H1 (cell line): ENCODE measurements around the gene TBCD. TPM values are rescaled to one million over a fixed set of nuclear protein-coding genes. Genes with fewer than 3 reads are reported as not detected.

Source experiments
- ATF2 ChIP-seq: IDR thresholded peaks from 2 replicates; pipeline ENCODE4 v1.6.1; 2012; ENCODE audit warnings: low read length, inconsistent platforms
- CHD2 ChIP-seq: IDR thresholded peaks from 2 replicates; pipeline ENCODE4 v1.6.1; 2012; ENCODE audit warnings: low read length, improper control_type of control experiment
- CHD7 ChIP-seq: fragments of 300-600 bp; sonication (generic); IDR thresholded peaks from 2 replicates; pipeline ENCODE4 v1.7.1; 2012; ENCODE audit warnings: low read length, moderate library complexity, mild to moderate bottlenecking, inconsistent platforms; ENCODE audit not compliant: insufficient replicate concordance
- GTF2F1 ChIP-seq: IDR thresholded peaks from 2 replicates; pipeline ENCODE4 v1.6.1; 2012; ENCODE audit warnings: low read depth, low read length, improper control_type of control experiment, borderline replicate concordance
- NANOG ChIP-seq: IDR thresholded peaks from 2 replicates; pipeline ENCODE4 v1.6.1; 2011; ENCODE audit warnings: low read length, low read depth, mild to moderate bottlenecking, inconsistent platforms; ENCODE audit not compliant: insufficient read depth, poor library complexity, severe bottlenecking
- TAF1 ChIP-seq: IDR thresholded peaks from 2 replicates; pipeline ENCODE4 v1.6.1; 2011; ENCODE audit warnings: mild to moderate bottlenecking, low read depth, low read length
- USF2 ChIP-seq: IDR thresholded peaks from 2 replicates; pipeline ENCODE4 v1.6.1; 2011; ENCODE audit warnings: low read length, improper control_type of control experiment
- polyA plus RNA-seq, 7 experiments: library from polyadenylated mRNA; depleted of rRNA in 3 of 7; stranded (reverse) in 5 of 7; unstranded in 2 of 7; fragments of >200 nt in 5 of 7; fragments of 200-250 nt in 2 of 7; gene quantifications; 1 replicate in 5 of 7; 2 replicates in 1 of 7; 4 replicates in 1 of 7; pipeline versions ENCODE4 v1.2.1 to v1.2.3, GENCODE V29; 2011 to 2013; ENCODE audit warnings: missing spikeins in 2 of 7, mixed read lengths in 2 of 7
- total RNA-seq: library from RNA; stranded (reverse); fragmentation: NEBNext Ultra II Directional; extraction: Animal tissue kit (Norgen Biotek cat#: 25700); gene quantifications from 2 replicates; pipeline ENCODE4 v1.2.1, GENCODE V29; 2021

The TBCD gene
- total and polyA plus RNA-seq, 2 of the 8 experiments (the other 6 are each of a cell fraction or from before 2014, with no cell fraction given) = 118 to 162 TPM

- TF ChIP-seq CHD7 (no peak), NANOG (no peak), USF2 (no peak), ATF2 (no peak), TAF1 (no peak), CHD2 (no peak), GTF2F1 (no peak)
Measured at GRCh38 chr17:82732118-82732743, 19.6 kb upstream of the TBCD start (continued).
